ENCODE data around the gene C1QTNF8. TPM values are rescaled to one million over a fixed set of nuclear protein-coding genes. Genes with fewer than 3 reads are reported as not detected.

C1QTNF8 gene
- total and polyA plus RNA-seq, 2 of the 13 experiments (the other 11 are each of a cell fraction or from before 2014, with no cell fraction given) = 0.09 TPM; not detected in 1

DNA sequence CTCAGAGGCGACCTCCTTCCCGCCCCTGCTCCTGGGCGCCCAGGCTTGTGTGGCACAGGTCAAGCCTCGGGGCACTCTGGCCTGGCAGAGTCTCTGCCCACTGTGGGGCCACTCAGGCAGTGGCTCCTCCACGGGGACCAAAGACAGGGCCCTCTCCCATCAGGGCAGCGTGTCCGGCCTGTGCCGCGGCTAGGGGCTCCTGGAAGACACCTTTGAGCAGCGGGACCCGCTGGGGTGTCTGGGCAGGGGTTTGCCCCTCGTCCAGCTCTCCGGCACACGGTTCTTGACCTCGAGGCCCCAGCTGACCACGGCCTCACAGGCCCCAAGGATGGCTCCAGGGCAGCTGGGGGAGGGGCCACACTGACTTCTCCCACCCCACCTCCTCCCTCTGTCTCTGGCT is 48.2 kb downstream of the C1QTNF8 start:
- H3K4me1 ChIP-seq (ENCODE audit: insufficient read depth, low read length) = peaks cover 18% of the 10 kb centered on the region
- ChIA-PET POLR2A (interaction anchor here (0.7 to 1.5 kb wide), 2 partner anchors 16 to 77 kb away, joined by 3 to 4 read pairs; no protein-coding TSS in a partner anchor), CTCF (ENCODE audit: low intra/inter-chr PET ratio, low total read pairs) (no interaction called here)
- FAIRE-seq = no peak
- no peaks in the 10 kb centered on the region for H3K36me3 ChIP-seq (replicated peaks in 1 of 2; ENCODE audit: control insufficient read depth in 1 of 2, insufficient read depth in 2 of 2, low read length in 2 of 2)
- no peak overlapping the region for H3K4me2 ChIP-seq (ENCODE audit: low read depth, low read length)
- whole genome bisulfite sequencing (ENCODE audit: low lambda C conversion rate) = no CpG with 5 or more reads among the region's 16 CpGs
- no peaks in the 10 kb centered on the region; the same call in 1 of the 2 replicates for H4K20me1 ChIP-seq (ENCODE audit: insufficient read depth, low read length)
- H3K27me3 ChIP-seq (ENCODE audit: control insufficient read depth in 1 of 2, insufficient read depth in 2 of 2, low read length in 2 of 2) = peaks cover 22 to 67% of the 10 kb centered on the region in 2 experiments
- intact Hi-C loops (cut with micrococcal nuclease; ENCODE audit: unreplicated experiment) (no loop called here), in situ Hi-C loops (cut with HindIII; ENCODE audit: extremely low pct_ligation_motif_present, low pct_unique_long_range_greater_than_20kb) (no loop called here)
- H3K9ac ChIP-seq (ENCODE audit: insufficient read depth, low read depth, low read length) = no peak overlapping the region
- no TSS peak for BruUV-seq (replicated peaks)
- no peak overlapping the region for H3K27ac ChIP-seq (ENCODE audit: extremely low read length, insufficient read depth, low read length)
- TF ChIP-seq ZNF550 (CRISPR knock-in tag; IDR thresholded peaks at IDR 0.05; ENCODE audit: borderline replicate concordance) = no peak
- no peak for TF ChIP-seq SCMH1 (CRISPR knock-in tag; IDR thresholded peaks at IDR 0.05; ENCODE audit: borderline replicate concordance)
- TF ChIP-seq TSC22D2 (CRISPR knock-in tag; IDR thresholded peaks at IDR 0.05; ENCODE audit: borderline replicate concordance) = no peak
- TF ChIP-seq DNMT3B (CRISPR knock-in tag; conservative IDR thresholded peaks at IDR 0.05) = no peak
- no peak for TF ChIP-seq ATF7 (IDR thresholded peaks at IDR 0.05)
- TF ChIP-seq ATF7 (CRISPR knock-in tag; IDR thresholded peaks at IDR 0.05) = no peak
- TF ChIP-seq ZNF773 (CRISPR knock-in tag; IDR thresholded peaks at IDR 0.05; ENCODE audit: borderline replicate concordance) = no peak
- H3K4me3 ChIP-seq (replicated peaks in 1 of 3; ENCODE audit: insufficient read depth in 1 of 3, low read depth in 2 of 3, low read length in 3 of 3) = no peak overlapping the region
- no peak overlapping the region for H2AFZ ChIP-seq (ENCODE audit: low read length)
- ATAC-seq = no peak
- H3K9me3 ChIP-seq (ENCODE audit: low read length) = no peaks in the 10 kb centered on the region
- DNase-seq (ENCODE audit: low spot score) = no peak
- no peaks in the 10 kb centered on the region for H3K79me2 ChIP-seq (ENCODE audit: insufficient read depth, low read length)

GRCh38 chr16:1047123-1047522 is 48.9 kb downstream of the C1QTNF8 start:
- Histone ChIP-seq H3K36me3 (replicated peaks in 1 of 2; ENCODE audit: control insufficient read depth in 1 of 2, insufficient read depth in 2 of 2, low read length in 2 of 2) (no peaks in the 10 kb centered on the region), H3K4me3 (replicated peaks in 1 of 3; ENCODE audit: insufficient read depth in 1 of 3, low read depth in 2 of 3, low read length in 3 of 3) (no peak overlapping the region), H3K27ac (ENCODE audit: extremely low read length, insufficient read depth, low read length) (no peak overlapping the region), H3K4me1 (ENCODE audit: insufficient read depth, low read length) (peaks cover 18% of the 10 kb centered on the region), H3K27me3 (ENCODE audit: control insufficient read depth in 1 of 2, insufficient read depth in 2 of 2, low read length in 2 of 2) (peaks cover 21 to 63% of the 10 kb centered on the region in 2 experiments; a peak in 4 of 5 replicates), H3K79me2 (ENCODE audit: insufficient read depth, low read length) (no peaks in the 10 kb centered on the region), H4K20me1 (ENCODE audit: insufficient read depth, low read length) (no peaks in the 10 kb centered on the region; the same call in 1 of the 2 replicates), H3K9ac (ENCODE audit: insufficient read depth, low read depth, low read length) (no peak overlapping the region), H3K4me2 (ENCODE audit: low read depth, low read length) (no peak overlapping the region), H3K9me3 (ENCODE audit: low read length) (no peaks in the 10 kb centered on the region), H2AFZ (ENCODE audit: low read length) (no peak overlapping the region)
- CTCF ChIA-PET (ENCODE audit: low intra/inter-chr PET ratio, low total read pairs) = no interaction called here
- intact Hi-C loops (cut with micrococcal nuclease; ENCODE audit: unreplicated experiment) = no loop called here
- DNase-seq (ENCODE audit: low spot score) (no peak), FAIRE-seq (no peak), ATAC-seq (no peak)
- WGBS (ENCODE audit: low lambda C conversion rate) = 31% methylated on average over 7 of the region's 9 CpGs
- BruUV-seq (replicated peaks) = no TSS peak
- TF ChIP-seq ZNF329 (CRISPR knock-in tag; IDR thresholded peaks at IDR 0.05; ENCODE audit: low read depth) (peak; percentile 98), ZNF660 (CRISPR knock-in tag; IDR thresholded peaks at IDR 0.05; ENCODE audit: borderline replicate concordance, low read depth) (no peak)
- in situ Hi-C loops (cut with HindIII; ENCODE audit: extremely low pct_ligation_motif_present, low pct_unique_long_range_greater_than_20kb) = no loop called here
- POLR2A ChIA-PET = no interaction called here
